ENCODE results near the gene KDM5D. TPM values are rescaled to one million over a fixed set of nuclear protein-coding genes. Genes with fewer than 3 reads are reported as not detected.

Gene KDM5D
- total and polyA plus RNA-seq, 2 of the 8 experiments (the other 6 are each of a cell fraction or from before 2014, with no cell fraction given): 21.9 to 24.4 TPM

- ChIA-PET CTCF (ENCODE audit: partially characterized antibody) (no interaction called here), POLR2A (ENCODE audit: partially characterized antibody) (interaction anchor here (1.1 kb wide), 1 partner anchor 131 kb away, joined by 3 read pairs; no protein-coding TSS in a partner anchor)
- H3K23me2 ChIP-seq (ENCODE audit: low read depth, low read length): no peaks in the 10 kb centered on the region
- no peak for FAIRE-seq
- H3K18ac ChIP-seq (ENCODE audit: extremely low read depth, low read length): no peak overlapping the region
- H4K91ac ChIP-seq (replicated peaks; ENCODE audit: insufficient read length, low read length): no peak overlapping the region
- H3K4ac ChIP-seq (replicated peaks; ENCODE audit: insufficient read length, low read depth, low read length): no peak overlapping the region
- H3K4me1 ChIP-seq (replicated peaks in 1 of 4; ENCODE audit: control insufficient read depth in 3 of 4, insufficient read depth in 4 of 4, low read length in 3 of 4): no peaks in the 10 kb centered on the region
- H3K14ac ChIP-seq (ENCODE audit: insufficient read length): no peak overlapping the region
- DNase-seq (ENCODE audit: low read depth in 1 of 2, low spot score in 2 of 2): no peak
- H3K36me3 ChIP-seq (ENCODE audit: control insufficient read depth in 2 of 4, insufficient read depth in 4 of 4, low read length in 3 of 4): peaks cover 0 to 7% (median under 1%) of the 10 kb centered on the region in 4 experiments; a peak in 2 of 8 replicates
- no peak overlapping the region for H2BK12ac ChIP-seq (ENCODE audit: low read depth, low read length)
- H3K9me3 ChIP-seq (ENCODE audit: insufficient read depth in 2 of 2, low read depth in 1 of 2, low read length in 1 of 2): no peaks in the 10 kb centered on the region
- H3K79me2 ChIP-seq (ENCODE audit: control insufficient read depth in 1 of 2, insufficient read depth in 2 of 2, low read length in 2 of 2): no peaks in the 10 kb centered on the region
- no peak overlapping the region for H3K4me2 ChIP-seq (ENCODE audit: insufficient read depth in 1 of 2, low read depth in 2 of 2, low read length in 2 of 2)
- H3K27me3 ChIP-seq (replicated peaks in 1 of 4; ENCODE audit: control insufficient read depth in 3 of 4, extremely low read depth in 1 of 4, insufficient read depth in 3 of 4, low read length in 3 of 4): no peaks in the 10 kb centered on the region
- H3K9ac ChIP-seq (replicated peaks in 1 of 4; ENCODE audit: extremely low read depth in 1 of 4, low read depth in 3 of 4, low read length in 3 of 4): no peak overlapping the region
- H2BK120ac ChIP-seq (replicated peaks; ENCODE audit: low read depth, low read length): no peak overlapping the region
- H3K4me3 ChIP-seq (ENCODE audit: extremely low read depth in 1 of 4, insufficient read depth in 2 of 4, low read depth in 3 of 4, low read length in 4 of 4): no peak overlapping the region
- H2BK15ac ChIP-seq (ENCODE audit: low read length): no peak overlapping the region
- H3K23ac ChIP-seq (ENCODE audit: insufficient read length): no peak overlapping the region
- no peak overlapping the region for H3K27ac ChIP-seq (ENCODE audit: low read depth, low read length)
- H3K79me1 ChIP-seq (ENCODE audit: low read depth, low read length): no peaks in the 10 kb centered on the region
- H4K20me1 ChIP-seq (replicated peaks in 1 of 2; ENCODE audit: control insufficient read depth in 1 of 2, insufficient read depth in 2 of 2, low read length in 2 of 2): no peaks in the 10 kb centered on the region
- H4K8ac ChIP-seq (ENCODE audit: extremely low read depth, insufficient read depth, low read length): no peak overlapping the region
- no peak overlapping the region for H2AFZ ChIP-seq (ENCODE audit: low read length)
- TF ChIP-seq ASH2L (IDR thresholded peaks at IDR 0.05; ENCODE audit: low read length) (no peak), NANOG (IDR thresholded peaks at IDR 0.05; ENCODE audit: insufficient read depth, low read depth, low read length, poor library complexity, severe bottlenecking) (no peak), E2F6 (IDR thresholded peaks at IDR 0.05) (no peak), TAF1 (IDR thresholded peaks at IDR 0.05; ENCODE audit: low read depth, low read length) (no peak), HDAC6 (IDR thresholded peaks at IDR 0.05; ENCODE audit: low read depth, low read length) (no peak), KDM4A (IDR thresholded peaks at IDR 0.05; ENCODE audit: low read depth, low read length, severe bottlenecking) (no peak), EP300 (IDR thresholded peaks at IDR 0.05; ENCODE audit: borderline replicate concordance in 1 of 2, low read depth in 2 of 2, low read length in 2 of 2) (no peak), RFX5 (IDR thresholded peaks at IDR 0.05; ENCODE audit: borderline replicate concordance, low read depth, low read length) (no peak), TBP (IDR thresholded peaks at IDR 0.05; ENCODE audit: low read depth, low read length) (no peak), ATF2 (IDR thresholded peaks at IDR 0.05; ENCODE audit: low read length) (no peak)
- TF ChIP-seq, protein P1, sequence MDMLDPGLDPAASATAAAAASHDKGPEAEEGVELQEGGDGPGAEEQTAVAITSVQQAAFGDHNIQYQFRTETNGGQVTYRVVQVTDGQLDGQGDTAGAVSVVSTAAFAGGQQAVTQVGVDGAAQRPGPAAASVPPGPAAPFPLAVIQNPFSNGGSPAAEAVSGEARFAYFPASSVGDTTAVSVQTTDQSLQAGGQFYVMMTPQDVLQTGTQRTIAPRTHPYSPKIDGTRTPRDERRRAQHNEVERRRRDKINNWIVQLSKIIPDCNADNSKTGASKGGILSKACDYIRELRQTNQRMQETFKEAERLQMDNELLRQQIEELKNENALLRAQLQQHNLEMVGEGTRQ (IDR thresholded peaks at IDR 0.05; ENCODE audit: low read length): no peak
- H2BK20ac ChIP-seq (ENCODE audit: low read length): no peak overlapping the region
- no peak overlapping the region for H2AK5ac ChIP-seq (ENCODE audit: low read depth, low read length)
- no peak overlapping the region for H4K5ac ChIP-seq (ENCODE audit: insufficient read length, low read depth, low read length)
- no peak overlapping the region for H2BK5ac ChIP-seq (ENCODE audit: low read depth, low read length)
- no peak overlapping the region for H3K56ac ChIP-seq (replicated peaks; ENCODE audit: insufficient read length, low read depth, low read length)
These were observed 46.0 kb downstream of the KDM5D start for GRCh38 chrY:19698495-19698894.
